HG02943 (cell line): ENCODE data around the gene SLC4A11.
"Not testable (repeated sequence)": the region's sequence is repeated elsewhere in the genome, so short reads cannot be mapped to it uniquely, and the experiment has no call there.

Experiments used
- ATAC-seq: cut with Tn5 transposase; IDR thresholded peaks from one replicate; pipeline ENCODE4 v1.9.1; 2021; ENCODE audit warnings: mild to moderate bottlenecking, low read depth, moderate library complexity; ENCODE audit not compliant: unreplicated experiment

The SLC4A11 gene

DNA sequence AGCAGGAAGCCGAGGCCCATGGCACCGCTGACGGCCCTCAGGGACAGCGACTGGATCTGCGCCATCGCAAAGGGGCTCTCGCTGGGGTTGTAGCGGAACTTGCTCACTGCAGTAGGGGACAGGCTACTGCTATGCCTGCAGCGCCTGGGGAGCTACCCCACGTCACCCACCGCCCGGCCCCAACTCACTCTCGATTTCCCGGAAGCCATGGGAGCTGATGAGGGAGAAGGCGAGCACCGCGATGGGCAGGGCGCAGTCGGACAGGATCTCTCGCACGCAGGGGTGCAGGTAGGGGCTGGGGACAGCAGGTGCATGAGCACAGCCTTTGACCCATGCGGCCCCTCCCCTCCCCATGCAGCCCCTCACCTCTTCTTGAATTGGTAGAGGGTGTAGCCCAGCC is 9.8 kb downstream of the SLC4A11 start:
- ATAC-seq, result no peak

DNA sequence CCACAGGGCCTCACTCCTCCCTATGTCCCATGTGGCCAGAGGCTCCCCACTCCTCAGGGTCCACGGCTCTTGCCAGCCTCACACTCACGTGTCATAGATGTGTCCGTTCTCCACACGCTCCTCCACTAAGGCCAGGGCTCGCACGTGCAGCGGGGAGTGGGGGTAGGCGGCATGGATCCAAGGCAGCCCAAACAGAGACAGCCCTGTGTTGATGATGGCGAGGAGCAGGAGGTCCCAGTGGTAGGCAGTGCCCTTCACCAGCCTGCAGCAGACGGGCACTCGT is 10.3 kb downstream of the SLC4A11 start:
- no peak for ATAC-seq

DNA sequence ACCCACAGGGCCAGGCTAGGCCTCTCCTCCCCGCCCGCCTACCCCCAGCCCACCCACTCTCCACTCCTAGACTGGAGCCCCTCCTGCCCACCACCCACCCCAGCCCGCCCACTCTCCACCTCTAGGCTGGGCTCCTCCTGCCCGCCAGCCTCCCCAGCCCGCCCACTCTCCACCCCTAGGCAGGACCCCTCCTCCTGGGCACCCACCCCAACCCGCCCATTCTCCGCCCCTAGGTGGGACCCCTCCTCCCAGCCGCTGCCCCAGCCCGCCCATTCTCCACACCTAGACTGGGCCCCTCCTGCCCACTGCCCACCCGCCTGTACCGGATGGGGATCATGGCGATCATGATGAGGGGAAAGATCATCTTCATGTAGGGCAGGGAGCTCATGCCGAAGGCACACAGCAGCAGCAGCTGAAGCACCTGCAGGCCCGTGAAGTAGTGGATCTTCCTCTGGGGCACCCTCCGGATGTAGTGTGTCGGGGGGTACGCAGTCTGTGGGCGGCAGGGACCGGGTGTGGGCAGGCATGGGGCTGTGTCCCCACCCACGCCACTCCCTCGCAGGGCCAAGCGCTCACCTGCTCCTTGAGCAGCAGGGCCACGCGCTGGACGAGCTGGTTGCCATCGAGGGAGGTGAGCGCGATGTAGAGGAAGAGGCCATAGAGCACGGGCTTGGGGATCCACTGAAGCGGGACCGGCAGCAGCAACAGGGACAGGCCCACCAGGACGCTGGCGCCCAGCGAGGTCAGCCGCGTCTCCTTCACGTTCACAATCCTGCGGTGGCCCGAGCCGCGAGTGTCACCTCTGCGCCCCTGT is 10.8 kb downstream of the SLC4A11 start:
- no peak for ATAC-seq

DNA sequence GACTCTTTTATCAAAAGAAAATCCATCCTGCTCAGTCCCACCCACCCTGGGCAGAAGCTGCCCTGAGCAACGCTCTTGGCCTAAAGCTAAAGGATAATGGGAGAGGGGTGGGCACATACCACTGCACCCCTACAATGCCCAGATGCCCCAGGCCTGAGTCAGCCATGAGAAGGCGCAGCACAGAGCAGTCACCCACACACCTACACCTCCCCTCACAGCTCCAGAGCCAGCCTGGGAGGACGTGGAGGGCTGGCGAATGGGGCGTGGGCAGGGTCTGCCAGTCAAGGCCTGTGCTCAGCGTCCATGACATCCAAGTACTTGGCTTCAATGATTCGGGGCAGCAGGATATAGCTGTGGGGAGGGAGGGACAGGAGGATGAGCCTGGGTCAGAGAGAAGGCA is 11.5 kb downstream of the SLC4A11 start:
- ATAC-seq, result no peak

DNA sequence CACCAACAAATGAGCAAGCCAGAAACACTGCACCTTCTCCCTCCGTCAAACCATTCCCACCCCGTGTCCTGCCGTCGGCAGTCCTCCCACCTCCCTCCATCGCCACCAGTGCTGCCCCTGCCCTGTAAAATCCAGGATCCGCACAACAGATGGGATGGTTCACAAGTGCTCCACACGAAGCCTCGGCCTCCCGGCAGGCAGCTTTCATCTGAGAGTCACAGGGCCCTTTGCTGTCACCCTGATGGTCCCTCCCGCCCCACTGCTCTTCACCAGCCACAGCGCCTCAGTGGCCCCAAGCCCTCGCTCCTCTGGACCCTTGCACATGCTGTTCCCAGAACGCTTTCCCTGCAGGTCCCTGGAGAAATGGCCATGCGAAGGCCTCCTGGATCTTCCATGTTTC is 12.1 kb downstream of the SLC4A11 start:
- ATAC-seq, result no peak

DNA sequence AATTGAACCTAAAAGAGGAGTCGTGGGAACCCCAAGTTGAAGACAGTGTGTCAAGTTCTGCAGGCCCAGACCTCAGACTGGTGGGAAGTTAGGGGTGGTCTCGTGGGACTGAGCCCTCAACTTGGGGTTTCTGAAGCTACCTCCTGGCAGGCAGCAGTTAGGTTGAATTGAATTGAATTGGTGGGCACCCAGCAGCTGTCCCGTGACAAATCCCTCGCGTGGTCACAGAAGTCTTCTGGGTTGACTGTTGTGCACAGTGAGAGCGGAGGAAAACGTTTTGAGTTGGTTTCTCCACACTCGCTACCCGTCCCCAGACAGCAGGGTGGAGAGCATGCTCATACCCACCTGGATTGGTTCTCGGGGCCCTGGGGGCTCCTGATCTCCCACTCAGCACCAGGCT is 12.9 kb downstream of the SLC4A11 start:
- ATAC-seq, result no peak

DNA sequence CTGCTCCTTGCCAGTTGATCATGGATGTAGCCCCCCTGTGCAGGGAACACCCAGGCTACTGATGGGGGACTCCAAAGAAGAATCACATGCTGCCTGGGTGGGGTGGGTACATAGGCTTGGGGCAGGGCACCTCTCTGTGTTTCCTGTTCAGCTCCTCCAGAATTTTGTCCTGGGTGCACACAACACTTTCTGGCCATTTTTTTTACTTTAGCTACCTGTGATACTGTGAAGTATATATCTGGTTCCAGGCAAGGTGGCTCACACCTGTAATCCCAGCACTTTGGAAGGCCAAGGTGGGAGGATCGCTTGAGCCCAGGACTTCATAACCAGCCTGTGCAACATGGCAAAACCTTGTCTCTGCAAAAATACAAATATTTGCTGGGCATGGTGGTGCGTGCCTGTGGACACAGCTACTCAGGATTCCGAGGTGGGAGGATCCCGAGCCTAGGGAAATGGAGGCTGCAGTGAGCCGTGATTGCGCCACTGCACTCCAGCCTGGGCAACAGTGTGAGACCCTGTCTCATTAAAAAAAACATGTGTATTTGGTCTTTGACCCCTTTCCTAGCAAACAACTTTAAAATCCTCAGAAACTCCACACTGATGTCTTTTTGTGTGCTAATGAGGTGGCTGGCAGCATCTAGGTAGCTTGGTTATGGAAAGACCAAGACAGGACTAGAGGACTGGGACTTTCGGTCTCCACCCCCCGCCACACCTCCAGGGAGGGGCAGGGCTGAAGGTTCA is 14.1 kb downstream of the SLC4A11 start:
- no peak for ATAC-seq

DNA sequence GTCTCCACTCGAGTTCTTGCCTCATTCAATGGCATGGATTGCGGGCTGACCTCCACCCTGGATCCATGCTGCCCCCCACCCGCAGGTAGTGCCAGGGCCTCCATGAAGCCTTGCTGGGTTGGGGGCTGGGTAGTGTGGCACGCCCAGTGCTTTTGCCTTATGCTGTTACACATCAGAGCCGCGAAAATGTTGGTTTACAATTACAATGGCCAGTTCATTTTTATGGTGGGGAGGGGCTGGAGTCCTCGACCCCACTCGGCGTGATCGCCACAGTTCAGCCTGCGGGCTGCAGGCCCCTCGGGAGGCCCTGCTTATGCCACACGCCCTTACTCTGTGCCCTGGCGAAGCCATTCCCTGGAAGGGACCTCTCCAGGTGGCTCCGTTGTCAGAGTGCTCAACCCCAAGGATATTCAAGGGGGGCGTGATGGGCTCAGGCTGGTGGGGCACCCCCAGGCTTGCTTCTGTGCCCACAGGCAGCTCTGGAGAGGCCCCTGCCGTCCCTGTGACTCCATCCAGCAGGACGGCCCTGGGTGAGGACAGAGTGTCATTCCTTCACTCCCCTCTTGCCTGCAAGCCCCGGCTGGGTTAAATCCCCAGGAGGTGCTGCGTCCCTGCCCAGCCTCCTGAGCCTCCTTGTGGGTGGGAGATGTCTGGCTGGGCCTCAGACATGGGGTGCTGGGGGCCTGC is 14.9 kb downstream of the SLC4A11 start:
- no peak for ATAC-seq

DNA sequence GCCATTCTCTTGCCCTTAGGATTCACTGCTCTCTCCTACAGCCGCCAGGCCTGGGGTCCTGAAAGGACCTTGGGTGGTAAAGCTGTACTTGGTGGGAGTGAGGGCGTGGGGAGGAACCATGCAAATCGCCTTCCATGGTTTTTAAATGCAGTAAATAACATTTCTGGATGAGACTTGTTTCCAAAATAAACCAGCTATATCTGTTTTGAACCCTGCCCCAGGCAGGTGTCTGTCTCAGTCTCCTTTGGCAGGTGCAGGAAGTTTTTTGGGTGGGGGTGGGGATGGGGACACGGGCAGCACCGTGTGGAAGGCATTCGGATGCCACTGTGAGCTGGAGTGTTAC is 15.4 kb downstream of the SLC4A11 start:
- no peak for ATAC-seq

DNA sequence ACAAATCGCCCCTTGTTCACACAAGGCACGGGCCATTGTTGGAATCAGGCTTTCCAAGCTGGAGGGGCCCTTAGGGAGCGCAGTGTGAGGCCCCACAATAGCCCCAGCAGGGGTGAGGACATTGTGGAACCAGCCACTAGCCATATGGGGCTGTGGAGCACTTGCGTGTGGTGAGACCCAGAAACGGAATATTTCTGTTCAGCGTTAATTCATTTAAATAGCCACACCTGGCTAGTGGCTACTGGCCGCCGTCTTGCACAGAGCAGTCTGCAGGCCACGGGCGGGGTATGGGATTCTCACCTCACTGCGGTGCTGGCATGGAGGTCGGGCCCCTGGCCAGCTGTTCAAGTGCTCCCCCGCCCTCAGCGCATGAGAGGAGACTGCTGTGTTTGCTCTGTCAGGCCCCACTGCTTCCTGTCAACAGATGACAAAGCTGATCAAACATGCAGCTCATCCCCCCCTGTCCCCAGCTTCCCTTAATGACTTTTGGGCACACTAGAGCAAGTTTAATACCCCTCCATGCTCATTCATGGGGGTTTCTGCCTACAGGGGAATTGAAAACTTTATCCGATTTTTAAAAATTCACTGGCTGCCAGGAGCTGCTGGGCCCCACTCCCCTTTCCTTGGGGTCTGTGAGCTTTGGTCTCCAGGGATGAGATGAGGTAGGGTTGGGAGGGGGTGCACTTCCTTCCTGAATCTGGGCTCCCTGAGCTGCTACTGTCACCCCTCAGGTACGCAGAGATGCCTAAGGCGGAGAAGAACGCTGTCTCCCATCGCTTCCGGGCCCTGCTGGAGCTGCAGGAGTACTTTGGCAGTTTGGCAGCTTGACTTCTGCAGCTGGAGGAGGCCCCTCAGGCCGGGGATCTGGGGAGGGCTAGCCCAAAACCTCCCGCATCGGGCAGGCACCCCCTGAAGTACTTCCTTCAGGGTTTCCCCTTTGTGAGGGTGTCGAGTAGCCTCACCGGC is 16.1 kb downstream of the SLC4A11 start:
- ATAC-seq, result no peak

DNA sequence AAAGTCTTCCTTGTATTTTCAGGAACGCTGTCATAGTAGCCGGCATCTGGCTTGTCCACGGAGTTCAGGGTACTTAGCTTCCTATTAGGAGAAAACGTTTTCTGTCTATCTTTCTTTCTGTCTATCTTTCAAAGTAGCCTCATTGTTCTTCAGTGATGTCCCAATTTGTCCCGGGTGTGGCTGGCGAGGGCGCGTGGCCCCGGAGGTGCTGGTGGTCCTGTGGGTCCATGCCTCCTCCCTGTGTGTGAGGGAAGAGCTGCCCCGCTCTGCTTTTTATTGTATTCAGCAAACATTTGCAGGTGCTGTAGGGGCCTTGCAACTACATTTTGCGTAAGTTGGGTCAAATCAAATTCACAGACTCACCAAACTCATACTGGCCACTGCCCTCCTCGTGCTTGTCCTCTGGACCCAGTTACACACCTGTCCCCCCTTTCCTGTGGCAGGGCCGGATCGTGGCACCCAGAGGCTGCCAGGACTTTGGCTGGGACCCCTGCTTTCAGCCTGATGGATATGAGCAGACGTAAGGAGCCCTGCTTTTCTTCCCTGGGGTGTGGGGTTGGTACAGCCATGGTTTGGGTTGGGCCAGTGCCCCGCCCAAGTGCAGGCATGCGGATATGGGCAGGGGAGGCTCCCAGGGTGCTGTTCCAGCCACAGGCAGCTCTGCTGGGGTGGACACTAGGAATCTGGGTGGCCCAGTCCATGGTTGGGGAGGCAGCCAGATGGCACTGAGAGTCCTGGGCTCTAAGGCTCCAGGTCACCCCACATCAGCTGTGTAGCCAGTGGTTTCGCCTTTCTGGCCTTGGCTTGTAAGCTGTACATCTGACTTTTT is 17.4 kb downstream of the SLC4A11 start:
- no peak for ATAC-seq

DNA sequence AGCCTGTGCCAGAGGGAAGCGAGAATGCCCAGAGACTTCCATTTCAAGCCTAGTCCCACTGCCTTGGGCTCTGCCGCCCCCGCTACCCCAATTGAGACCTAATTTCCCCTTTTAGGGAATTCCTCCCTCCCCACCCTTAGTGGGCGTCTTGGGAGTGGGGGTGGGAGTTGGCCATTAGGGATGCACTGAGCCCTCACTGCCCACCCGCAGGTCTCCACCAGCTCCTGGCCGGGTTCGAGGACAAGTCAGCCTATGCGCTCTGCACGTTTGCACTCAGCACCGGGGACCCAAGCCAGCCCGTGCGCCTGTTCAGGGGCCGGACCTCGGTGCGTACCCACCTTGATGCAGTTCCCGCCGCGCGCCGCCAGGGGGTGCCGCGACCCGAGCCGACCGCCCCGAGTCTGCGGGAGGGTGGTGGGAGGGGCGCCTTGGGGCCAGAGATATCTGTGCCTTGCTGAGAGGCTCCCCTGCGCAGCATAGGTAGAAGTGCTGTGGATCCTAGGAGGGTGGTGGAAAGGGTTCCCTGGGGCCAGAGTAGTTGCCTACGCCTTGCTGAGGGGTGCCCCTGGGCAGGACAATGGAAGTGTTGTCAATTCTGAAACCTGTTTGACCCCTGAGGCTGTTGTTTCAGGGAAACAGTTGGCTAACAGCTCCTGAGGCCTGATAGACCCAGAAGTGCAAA is 20.5 kb downstream of the SLC4A11 start:
- peak; percentile 52 for ATAC-seq

DNA sequence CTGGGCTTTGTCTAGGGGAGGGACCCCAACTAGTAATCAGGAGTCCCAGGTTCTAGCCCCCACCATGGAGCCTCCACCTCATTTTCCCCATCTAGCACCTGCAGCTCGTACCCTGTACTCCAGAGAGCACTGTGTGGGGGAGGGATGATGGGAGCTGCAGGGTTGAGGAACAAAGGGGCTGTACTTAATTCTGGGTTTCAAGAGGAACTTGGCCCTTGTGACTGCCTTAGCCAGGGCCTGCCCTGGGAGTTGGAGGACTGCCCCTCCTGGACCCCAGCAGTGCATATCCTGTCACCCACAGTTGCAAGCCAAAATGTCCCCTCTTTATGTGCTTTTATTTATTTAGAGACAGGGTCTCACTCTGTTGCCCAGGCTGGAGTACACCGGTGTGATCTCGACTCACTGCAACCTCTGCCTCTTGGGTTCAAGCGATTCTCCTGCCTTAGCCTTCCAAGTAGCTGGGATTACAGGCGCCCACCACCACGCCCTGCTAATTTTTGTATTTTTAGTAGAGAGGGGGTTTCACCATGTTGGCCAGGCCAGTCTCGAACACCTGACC is 23.6 kb downstream of the SLC4A11 start:
- not testable (repeated sequence) for ATAC-seq

DNA sequence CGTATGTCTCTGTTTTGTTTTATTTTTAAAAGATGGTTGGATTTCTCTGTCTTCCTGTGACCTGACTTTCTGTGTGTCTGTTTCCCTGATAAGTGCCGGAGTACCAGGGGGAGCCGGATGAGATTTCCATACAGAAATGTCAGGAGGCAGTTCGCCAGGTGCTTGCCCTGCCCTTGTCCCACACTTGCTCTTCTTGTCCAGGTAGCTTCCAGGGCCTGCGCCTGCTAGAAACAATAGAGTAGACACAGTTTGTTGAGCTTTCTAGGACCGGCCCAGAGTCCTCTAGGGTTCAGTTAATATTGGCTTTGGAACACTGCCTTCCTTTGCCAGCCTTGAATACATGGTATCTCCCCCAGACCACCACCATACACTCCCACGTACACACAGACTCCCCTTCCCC is 25.8 kb downstream of the SLC4A11 start:
- no peak for ATAC-seq

DNA sequence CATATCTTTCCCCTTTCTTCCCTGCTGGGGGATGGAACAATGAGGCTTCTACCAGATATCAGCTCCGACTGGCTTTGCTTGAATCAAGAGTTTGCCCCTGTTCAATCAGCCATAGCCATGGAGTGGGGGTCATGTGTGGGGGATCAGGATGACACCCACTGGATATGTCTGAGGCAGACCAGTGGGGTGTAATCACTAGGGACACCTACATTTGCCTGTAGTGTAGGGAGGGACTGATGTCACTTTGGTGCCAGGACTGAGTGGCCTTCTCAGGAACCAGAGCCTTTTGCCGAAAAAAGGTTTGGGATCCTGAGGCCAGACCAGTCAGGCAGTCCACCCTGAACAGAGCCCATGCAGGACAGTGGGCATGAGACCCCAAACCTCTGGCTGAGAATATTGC is 28.6 kb downstream of the SLC4A11 start:
- no peak for ATAC-seq

DNA sequence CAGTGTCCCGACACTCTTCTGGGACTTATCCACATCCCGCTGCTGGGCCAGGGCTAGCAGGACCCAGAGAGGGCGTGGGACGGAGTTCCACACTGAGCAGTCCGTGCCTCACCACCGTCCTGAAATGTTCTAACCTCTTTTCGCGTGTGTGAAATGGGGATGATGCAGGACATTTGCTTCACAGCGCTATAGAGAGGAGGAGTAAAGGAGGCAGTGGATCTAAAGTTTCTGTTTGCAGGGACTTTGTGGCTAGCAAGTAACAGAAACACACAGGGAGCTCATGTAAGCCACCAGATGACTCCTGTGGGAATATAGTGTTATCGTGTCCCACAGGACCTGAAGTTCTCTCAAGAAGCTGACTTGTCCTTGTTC is 29.1 kb downstream of the SLC4A11 start:
- no peak for ATAC-seq

DNA sequence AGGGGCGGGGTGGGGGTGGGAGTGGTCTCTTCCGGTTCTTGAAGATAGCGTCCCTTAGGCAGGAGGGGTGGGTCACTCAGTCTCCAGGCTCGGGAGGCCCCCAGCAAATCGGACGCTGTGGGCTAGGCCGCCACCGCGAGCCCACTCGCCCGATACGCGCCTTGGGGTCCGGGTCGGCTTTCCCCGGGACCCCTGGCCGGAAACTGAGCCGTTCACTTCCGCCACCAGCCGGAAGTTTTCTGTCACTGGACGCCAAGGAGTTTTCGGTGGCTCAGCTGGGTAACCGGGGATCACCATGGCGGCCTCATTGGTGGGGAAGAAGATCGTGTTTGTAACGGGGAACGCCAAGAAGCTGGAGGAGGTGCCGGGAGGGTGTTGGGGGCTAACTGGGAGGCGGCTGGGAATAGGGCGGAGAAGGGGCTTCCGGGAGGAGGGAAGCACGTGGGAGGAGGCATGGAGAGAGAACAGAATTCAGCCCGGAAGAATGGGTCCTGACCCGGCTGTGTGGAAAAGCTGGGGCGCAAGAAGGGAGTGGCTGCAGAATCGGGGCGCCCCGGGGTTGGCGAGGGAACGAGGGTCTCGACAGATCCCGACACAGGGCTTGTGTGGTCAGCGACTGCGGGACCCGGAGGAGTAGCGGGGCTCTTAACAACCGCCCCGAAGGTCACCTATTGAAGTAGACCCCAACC is 29.6 kb downstream of the SLC4A11 start, which contains the start of gene ITPA:
Gene ITPA, plus strand, starts transcription at position 242 of the 689 bp plus-strand sequence. Its CDS starts 54 bp downstream, at position 296.
- no peak for ATAC-seq

DNA sequence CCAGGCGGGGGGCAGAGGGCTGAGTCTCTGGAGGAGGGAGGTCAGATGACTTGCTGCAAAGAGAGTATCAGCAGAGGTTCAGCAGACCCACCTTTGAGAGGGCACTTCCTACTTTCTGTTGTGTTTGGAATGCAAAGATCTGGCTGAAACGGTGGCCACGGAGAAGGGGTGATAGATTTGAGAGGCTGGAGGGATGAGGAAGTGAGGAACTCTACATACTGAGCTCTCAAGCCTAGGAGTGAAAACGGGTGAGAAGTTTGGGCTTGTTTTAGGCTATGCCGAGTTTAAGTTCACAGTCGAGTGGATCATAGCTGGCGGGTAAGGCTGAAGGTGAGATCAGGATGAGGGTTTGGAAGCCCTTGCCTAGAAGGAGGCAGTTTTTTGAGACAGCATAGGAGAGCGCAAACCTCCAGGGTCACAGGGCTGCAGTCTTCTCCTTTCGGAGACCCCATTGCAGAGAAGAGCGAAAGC is 30.2 kb downstream of the SLC4A11 start:
- no peak for ATAC-seq
